Activated naive CD8-positive, alpha-beta T cell treated with anti-CD3 and anti-CD28 coated beads, Interleukin-2, amount 50 U/mL, for 24 hours (primary cell): Measurements from ENCODE around the gene MAP2K6.

Experiments used
- ATAC-seq: fragments of 150-1000 bp; cut with Tn5 transposase; one replicate; pipeline ENCODE4 v1.10.0; 2021
- DNase-seq: peaks from one replicate; pipeline ENCODE4 v3.0.0; 2021
- H3K27ac Mint-ChIP-seq: one replicate; pipeline ENCODE4 v1.8.0; 2021; ENCODE audit warnings: mild to moderate bottlenecking, mixed read lengths
- H3K27me3 Mint-ChIP-seq: one replicate; pipeline ENCODE4 v1.8.0; 2021; ENCODE audit warnings: mixed read lengths
- H3K36me3 Mint-ChIP-seq: one replicate; pipeline ENCODE4 v1.8.0; 2021; ENCODE audit warnings: low read depth, mixed read lengths
- H3K4me1 Mint-ChIP-seq: one replicate; pipeline ENCODE4 v1.8.0; 2021; ENCODE audit warnings: mixed read lengths
- H3K4me3 Mint-ChIP-seq: one replicate; pipeline ENCODE4 v1.8.0; 2021; ENCODE audit warnings: mild to moderate bottlenecking, moderate library complexity, mixed read lengths
- H3K9me3 Mint-ChIP-seq: one replicate; pipeline ENCODE4 v1.8.0; 2021; ENCODE audit warnings: mixed read lengths

MAP2K6 gene

DNA sequence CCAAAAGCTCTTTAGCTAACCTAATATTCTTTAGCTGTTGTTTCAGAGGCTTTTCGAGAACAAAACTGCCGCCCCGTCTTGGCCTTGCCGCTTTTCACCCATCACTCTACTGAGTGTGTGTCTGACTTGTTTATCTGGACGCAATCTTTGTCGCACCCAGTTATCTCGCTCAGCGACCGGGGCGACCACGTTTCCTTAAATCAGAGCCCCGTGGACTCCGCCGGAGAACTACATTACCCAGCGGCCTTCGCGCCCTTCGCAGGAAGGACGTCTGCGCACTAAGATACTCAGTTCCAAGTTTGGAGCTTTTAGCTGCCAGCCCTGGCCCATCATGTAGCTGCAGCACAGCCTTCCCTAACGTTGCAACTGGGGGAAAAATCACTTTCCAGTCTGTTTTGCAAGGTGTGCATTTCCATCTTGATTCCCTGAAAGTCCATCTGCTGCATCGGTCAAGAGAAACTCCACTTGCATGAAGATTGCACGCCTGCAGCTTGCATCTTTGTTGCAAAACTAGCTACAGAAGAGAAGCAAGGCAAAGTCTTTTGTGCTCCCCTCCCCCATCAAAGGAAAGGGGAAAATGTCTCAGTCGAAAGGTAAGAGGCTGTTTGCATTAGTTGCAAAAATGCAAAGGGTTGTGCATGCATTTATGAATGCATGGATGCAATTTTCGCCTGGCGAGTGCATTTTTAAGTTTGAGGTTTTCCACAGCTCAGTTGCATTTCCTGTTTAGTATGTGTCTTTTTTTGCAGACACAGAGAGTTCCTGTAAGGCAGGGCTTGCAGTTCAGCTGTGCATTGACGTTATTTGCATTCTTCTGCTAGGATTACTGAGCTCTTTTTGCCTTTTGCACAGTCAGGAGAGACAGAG, at the start of gene MAP2K6:
TSS of gene MAP2K6 (plus strand) at position 290 of the 867 bp plus-strand sequence. CDS start at position 578, 288 bp downstream.
- ATAC-seq: peak; percentile 97
- no peaks in the 10 kb centered on the region for H3K36me3 Mint-ChIP-seq

GRCh38 chr17:69367298-69367697, 47.2 kb upstream of the MAP2K6 start:
- DNase-seq: no peak
- Mint-ChIP-seq H3K4me1 (peaks cover 2% of the 10 kb centered on the region), H3K36me3 (no peaks in the 10 kb centered on the region), H3K4me3 (no peak overlapping the region), H3K27ac (no peak overlapping the region), H3K27me3 (peaks cover 17% of the 10 kb centered on the region), H3K9me3 (no peaks in the 10 kb centered on the region)
- no peak for ATAC-seq

More for the DNA sequence above, at the start of gene MAP2K6:
- H3K9me3 Mint-ChIP-seq: no peaks in the 10 kb centered on the region
- DNase-seq: peak; percentile 81
- H3K27me3 Mint-ChIP-seq: no peaks in the 10 kb centered on the region
- peaks cover 7% of the 10 kb centered on the region for H3K4me1 Mint-ChIP-seq
- no peak within 1 kb of the TSS for H3K27ac Mint-ChIP-seq
- H3K4me3 Mint-ChIP-seq: no peak within 1 kb of the TSS

GRCh38 chr17:69373069-69373468, 41.4 kb upstream of the MAP2K6 start:
- Mint-ChIP-seq H3K4me3 (no peak overlapping the region), H3K9me3 (no peaks in the 10 kb centered on the region), H3K27ac (no peak overlapping the region), H3K4me1 (peaks cover 2% of the 10 kb centered on the region), H3K27me3 (peaks cover 13% of the 10 kb centered on the region), H3K36me3 (no peaks in the 10 kb centered on the region)
- ATAC-seq (no peak), DNase-seq (no peak)

DNA sequence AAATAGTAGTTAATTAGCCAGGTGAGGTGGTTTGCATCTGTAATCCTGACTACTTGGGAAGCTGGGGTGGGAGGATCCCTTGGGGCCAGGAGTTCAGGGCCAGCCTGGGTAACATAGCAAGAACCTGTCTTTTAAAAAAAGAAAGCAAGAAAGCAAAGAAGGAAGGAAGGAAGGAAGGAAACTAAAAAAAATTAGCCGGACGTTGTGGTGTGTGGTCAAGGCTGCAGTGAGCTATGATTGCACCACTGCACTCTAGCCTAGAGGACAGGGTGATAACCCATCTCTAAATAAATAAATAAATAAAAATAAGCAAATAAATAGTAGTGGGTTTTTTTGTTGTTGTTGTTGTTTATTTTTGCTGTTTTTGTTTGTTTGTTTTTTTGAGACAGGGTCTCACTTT, 39.3 kb upstream of the MAP2K6 start:
- no peak overlapping the region for H3K27ac Mint-ChIP-seq
- ATAC-seq: no peak
- H3K4me1 Mint-ChIP-seq: peaks cover 2% of the 10 kb centered on the region
- H3K4me3 Mint-ChIP-seq: no peak overlapping the region
- H3K27me3 Mint-ChIP-seq: peaks cover 4% of the 10 kb centered on the region
- no peaks in the 10 kb centered on the region for H3K9me3 Mint-ChIP-seq
- H3K36me3 Mint-ChIP-seq: no peaks in the 10 kb centered on the region
- no peak for DNase-seq

DNA sequence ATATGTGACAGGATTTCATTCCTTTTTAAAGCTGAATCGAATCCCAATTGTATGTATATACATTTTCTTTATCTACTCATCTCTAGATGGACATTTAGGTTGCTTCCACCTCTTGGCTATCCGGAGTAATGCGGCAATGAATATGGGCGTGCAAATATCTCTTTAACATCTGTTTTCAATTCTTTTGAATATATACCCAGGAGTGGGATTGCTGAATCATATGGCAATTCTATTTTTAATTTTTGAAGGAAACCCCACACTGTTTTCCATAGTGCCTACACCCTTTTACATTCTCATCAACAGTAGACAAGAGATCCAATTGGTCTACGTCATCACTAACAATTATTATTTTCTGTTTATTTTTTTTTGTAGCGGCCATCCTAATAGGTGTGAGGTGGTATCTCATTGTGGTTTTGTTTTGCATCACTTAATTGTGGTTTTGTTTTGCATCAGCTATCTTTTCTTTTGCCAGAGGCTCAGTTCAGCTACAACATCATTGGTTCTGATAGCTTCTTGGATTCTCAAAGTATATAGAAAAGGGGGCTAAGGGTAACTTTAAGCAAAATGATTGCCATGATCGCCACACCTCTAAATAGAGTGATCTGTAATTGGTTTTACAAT, 25.6 kb upstream of the MAP2K6 start:
- DNase-seq: no peak
- Mint-ChIP-seq H3K9me3 (no peaks in the 10 kb centered on the region), H3K27me3 (peaks cover 20% of the 10 kb centered on the region), H3K4me3 (no peak overlapping the region), H3K36me3 (no peaks in the 10 kb centered on the region), H3K4me1 (no peaks in the 10 kb centered on the region), H3K27ac (no peak overlapping the region)
- no peak for ATAC-seq

DNA sequence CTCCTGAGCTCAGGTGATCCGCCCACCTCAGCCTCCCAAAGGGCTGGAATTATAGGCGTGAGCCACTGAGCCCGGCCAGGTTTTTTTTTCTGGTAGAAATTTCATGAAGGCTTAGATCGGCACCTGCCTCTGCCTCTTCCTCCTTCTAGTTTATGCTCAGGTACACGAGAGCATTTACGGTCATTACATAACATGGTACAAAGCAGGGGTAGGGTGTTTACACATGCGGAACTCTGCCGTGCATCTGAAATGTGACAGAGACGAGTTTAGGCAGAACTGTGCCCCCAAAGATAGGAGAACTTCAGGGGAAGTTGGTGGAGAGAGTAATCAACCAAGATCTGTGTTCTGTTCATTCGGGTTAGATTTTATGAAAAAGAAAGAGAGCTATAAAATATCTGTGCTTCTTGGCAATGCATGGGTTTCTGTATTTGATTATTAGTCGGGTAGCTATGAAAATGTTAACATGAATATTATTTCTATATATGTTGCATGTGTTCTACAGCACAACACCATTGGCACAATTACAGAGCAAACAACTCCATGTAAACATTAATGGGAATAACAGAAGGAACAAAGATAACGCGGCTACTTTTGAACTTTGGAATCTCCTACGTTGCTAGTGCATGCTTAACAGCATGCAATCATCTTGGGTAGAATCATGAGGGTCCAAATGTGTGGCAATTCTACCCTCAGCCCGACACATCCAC, 23.5 kb upstream of the MAP2K6 start:
- H3K4me3 Mint-ChIP-seq: no peak overlapping the region
- no peaks in the 10 kb centered on the region for H3K4me1 Mint-ChIP-seq
- H3K36me3 Mint-ChIP-seq: no peaks in the 10 kb centered on the region
- H3K9me3 Mint-ChIP-seq: no peaks in the 10 kb centered on the region
- ATAC-seq (no peak), DNase-seq (no peak)
- peaks cover 26% of the 10 kb centered on the region for H3K27me3 Mint-ChIP-seq
- no peak overlapping the region for H3K27ac Mint-ChIP-seq

- Mint-ChIP-seq H3K4me1 (no peaks in the 10 kb centered on the region), H3K27me3 (peaks cover 2% of the 10 kb centered on the region), H3K9me3 (no peaks in the 10 kb centered on the region), H3K27ac (no peak overlapping the region), H3K4me3 (no peak overlapping the region), H3K36me3 (no peaks in the 10 kb centered on the region)
- ATAC-seq: no peak
- DNase-seq: no peak
These were observed 13.2 kb upstream of the MAP2K6 start for GRCh38 chr17:69401251-69401650.

- no peak overlapping the region for H3K27ac Mint-ChIP-seq
- ATAC-seq (no peak), DNase-seq (no peak)
- no peaks in the 10 kb centered on the region for H3K4me1 Mint-ChIP-seq
- H3K36me3 Mint-ChIP-seq: no peaks in the 10 kb centered on the region
- H3K27me3 Mint-ChIP-seq: no peaks in the 10 kb centered on the region
- H3K4me3 Mint-ChIP-seq: no peak overlapping the region
- H3K9me3 Mint-ChIP-seq: no peaks in the 10 kb centered on the region
These were observed 12.4 kb upstream of the MAP2K6 start for GRCh38 chr17:69402052-69402451.

- H3K36me3 Mint-ChIP-seq: no peaks in the 10 kb centered on the region
- ATAC-seq (no peak), DNase-seq (no peak)
- H3K4me1 Mint-ChIP-seq: no peaks in the 10 kb centered on the region
- no peaks in the 10 kb centered on the region for H3K9me3 Mint-ChIP-seq
- H3K4me3 Mint-ChIP-seq: no peak overlapping the region
- H3K27ac Mint-ChIP-seq: no peak overlapping the region
- no peaks in the 10 kb centered on the region for H3K27me3 Mint-ChIP-seq
These were observed 10.1 kb upstream of the MAP2K6 start for GRCh38 chr17:69404399-69404798.

DNA sequence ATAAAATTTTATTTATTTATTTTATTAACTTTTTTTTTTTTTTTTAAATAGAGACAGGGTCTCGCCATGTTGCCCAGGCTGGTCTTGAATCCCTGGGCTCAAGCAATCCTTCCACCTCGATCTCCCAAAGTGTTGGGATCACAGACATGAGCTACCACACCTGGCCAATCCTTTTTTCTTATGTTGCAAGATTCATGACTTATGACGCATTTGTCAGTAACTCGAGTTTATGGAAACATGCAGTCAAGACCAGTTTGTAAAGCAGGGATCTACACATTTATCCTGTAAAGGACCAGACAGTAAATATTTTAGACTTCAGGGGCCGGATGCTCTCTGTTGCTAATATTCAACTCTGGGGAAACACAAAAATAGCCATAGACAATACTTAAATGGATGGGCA, 9.4 kb upstream of the MAP2K6 start:
- Mint-ChIP-seq H3K27me3 (no peaks in the 10 kb centered on the region), H3K9me3 (no peaks in the 10 kb centered on the region), H3K36me3 (no peaks in the 10 kb centered on the region), H3K27ac (no peak overlapping the region), H3K4me3 (no peak overlapping the region), H3K4me1 (no peaks in the 10 kb centered on the region)
- DNase-seq (no peak), ATAC-seq (no peak)

- no peaks in the 10 kb centered on the region for H3K27me3 Mint-ChIP-seq
- no peaks in the 10 kb centered on the region for H3K9me3 Mint-ChIP-seq
- DNase-seq (no peak), ATAC-seq (no peak)
- H3K36me3 Mint-ChIP-seq: no peaks in the 10 kb centered on the region
- H3K27ac Mint-ChIP-seq: no peak overlapping the region
- H3K4me3 Mint-ChIP-seq: no peak overlapping the region
- H3K4me1 Mint-ChIP-seq: peaks cover 3% of the 10 kb centered on the region
These were observed 7.6 kb upstream of the MAP2K6 start for GRCh38 chr17:69406941-69407340.

DNA sequence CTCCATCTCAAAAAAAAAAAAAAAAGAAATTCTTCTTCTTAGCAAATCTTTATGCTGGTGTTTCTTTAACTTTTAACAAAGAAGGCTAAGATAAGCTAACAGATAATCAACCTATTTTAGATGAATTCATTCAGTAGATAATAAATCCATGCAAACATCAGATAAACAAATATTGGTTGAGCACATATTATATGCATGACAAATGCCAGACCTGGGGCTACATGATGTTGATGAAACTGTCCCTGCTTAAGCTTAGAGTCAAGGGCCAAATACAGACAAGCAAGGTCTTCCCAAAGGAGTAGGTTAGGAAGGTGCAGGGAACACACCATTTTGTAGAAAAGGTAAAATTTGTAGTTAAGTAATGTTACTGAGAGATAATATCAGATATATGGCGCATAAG, 6.7 kb upstream of the MAP2K6 start:
- no peaks in the 10 kb centered on the region for H3K9me3 Mint-ChIP-seq
- ATAC-seq (no peak), DNase-seq (no peak)
- H3K27me3 Mint-ChIP-seq: no peaks in the 10 kb centered on the region
- H3K4me1 Mint-ChIP-seq: peaks cover 3% of the 10 kb centered on the region
- no peaks in the 10 kb centered on the region for H3K36me3 Mint-ChIP-seq
- H3K27ac Mint-ChIP-seq: no peak overlapping the region
- H3K4me3 Mint-ChIP-seq: no peak overlapping the region

DNA sequence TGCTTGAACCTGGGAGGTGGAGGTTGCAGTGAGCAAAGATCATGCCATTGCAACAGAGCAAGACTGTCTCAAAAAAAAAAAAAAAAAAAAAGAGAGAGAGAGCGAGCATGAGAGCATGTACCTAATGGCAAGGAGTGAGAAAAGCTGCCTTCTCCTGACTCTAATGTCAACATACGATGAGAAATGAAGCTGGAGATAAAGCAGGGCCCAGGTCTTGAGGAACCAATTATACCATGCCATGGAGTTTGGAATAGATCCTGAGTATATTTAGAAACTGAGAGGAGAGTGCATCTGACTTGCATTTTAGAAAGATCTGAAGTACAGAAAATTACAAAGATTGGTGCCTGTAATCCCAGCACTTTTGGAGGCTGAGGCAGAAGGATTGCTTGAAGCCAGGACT, 3.8 kb upstream of the MAP2K6 start:
- peaks cover 3% of the 10 kb centered on the region for H3K4me1 Mint-ChIP-seq
- no peak for ATAC-seq

DNA sequence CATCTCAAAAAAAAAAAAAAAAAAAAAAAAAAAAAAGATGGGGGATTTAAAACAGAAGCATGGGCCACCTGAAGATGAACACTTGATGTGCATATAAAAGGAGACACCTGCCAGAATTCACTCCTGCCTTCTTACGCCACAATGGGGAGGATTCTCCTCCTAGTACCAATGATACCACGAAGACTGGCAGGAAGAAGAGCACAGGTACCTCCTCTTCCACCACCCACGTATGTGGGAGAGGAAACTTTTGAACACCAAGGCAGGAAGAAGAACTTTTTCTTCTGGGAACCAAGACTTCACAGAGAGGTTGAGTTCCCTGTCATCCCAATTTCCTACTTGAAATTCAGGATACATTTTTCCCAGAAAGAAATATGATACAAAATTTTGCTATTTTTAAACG, 2.7 kb upstream of the MAP2K6 start:
- no peaks in the 10 kb centered on the region for H3K27me3 Mint-ChIP-seq
- no peak for ATAC-seq
- no peaks in the 10 kb centered on the region for H3K36me3 Mint-ChIP-seq
- H3K27ac Mint-ChIP-seq: no peak overlapping the region
- H3K9me3 Mint-ChIP-seq: no peaks in the 10 kb centered on the region
- no peak for DNase-seq
- peaks cover 3% of the 10 kb centered on the region for H3K4me1 Mint-ChIP-seq
- no peak overlapping the region for H3K4me3 Mint-ChIP-seq

More for the DNA sequence above, 3.8 kb upstream of the MAP2K6 start:
- Mint-ChIP-seq H3K4me3 (no peak overlapping the region), H3K9me3 (no peaks in the 10 kb centered on the region), H3K27ac (no peak overlapping the region), H3K27me3 (no peaks in the 10 kb centered on the region), H3K36me3 (no peaks in the 10 kb centered on the region)
- DNase-seq: no peak

DNA sequence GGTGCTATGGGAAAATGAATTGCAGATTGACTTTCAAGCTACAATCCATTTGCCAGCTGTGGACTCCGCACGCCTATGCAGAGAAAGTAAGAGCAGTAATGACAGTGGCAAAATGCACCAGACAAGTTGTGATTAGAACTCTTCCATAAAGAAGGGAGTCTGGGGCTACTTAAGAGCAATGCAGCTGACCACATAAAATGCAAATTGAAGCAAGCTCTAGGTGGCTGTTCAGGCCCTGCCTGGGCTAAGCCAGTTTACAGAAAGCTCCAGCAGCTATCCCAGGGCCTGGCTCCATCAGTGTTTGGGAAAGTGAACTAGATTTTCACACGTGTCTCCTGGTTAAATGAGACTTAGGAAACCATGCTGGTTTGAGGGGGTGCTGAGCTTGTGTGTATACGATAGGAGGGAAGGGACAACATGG, 2.2 kb upstream of the MAP2K6 start:
- ATAC-seq: no peak
- Mint-ChIP-seq H3K36me3 (no peaks in the 10 kb centered on the region), H3K27me3 (no peaks in the 10 kb centered on the region), H3K4me3 (no peak overlapping the region), H3K4me1 (peaks cover 3% of the 10 kb centered on the region), H3K9me3 (no peaks in the 10 kb centered on the region), H3K27ac (no peak overlapping the region)
- DNase-seq: no peak
